Keratinocyte (primary cell): Measurements from ENCODE around the gene TUBB. TPM values are rescaled to one million over a fixed set of nuclear protein-coding genes. Genes with fewer than 3 reads are reported as not detected.
"Not testable (repeated sequence)": the region's sequence is repeated elsewhere in the genome, so short reads cannot be mapped to it uniquely, and the experiment has no call there.

Experiments used
- DNase-seq: peaks from one replicate; pipeline ENCODE4 v3.0.0-alpha.2; 2011; ENCODE audit warnings: low read depth, missing footprints, low spot score
- FAIRE-seq: peaks from 2 replicates; lab custom pipeline; 2011; peaks lifted over from hg19 to GRCh38; lab: Jason Lieb, UNC
- H2AFZ ChIP-seq: 2 replicates; pipeline ENCODE4 v1.6.0; 2012; ENCODE audit warnings: low read length, control low read depth, inconsistent platforms; ENCODE audit not compliant: control insufficient read depth
- H3K27ac ChIP-seq: 2 replicates; pipeline ENCODE4 v1.5.1; 2011; ENCODE audit warnings: low read length; ENCODE audit not compliant: control insufficient read depth, insufficient read depth
- H3K27me3 ChIP-seq: 3 replicates; pipeline ENCODE4 v1.6.0; 2011; ENCODE audit warnings: low read length; ENCODE audit not compliant: control insufficient read depth, insufficient read depth; ENCODE audit errors: extremely low read depth
- H3K36me3 ChIP-seq, 2 experiments: 2 replicates in 1 of 2; 3 replicates in 1 of 2; pipeline ENCODE4 v1.5.1; 2011; ENCODE audit warnings: low read length in 2 of 2, mild to moderate bottlenecking in 1 of 2; ENCODE audit not compliant: control insufficient read depth in 2 of 2, insufficient read depth in 2 of 2; ENCODE audit errors: extremely low read depth in 1 of 2
- H3K4me1 ChIP-seq: 3 replicates; pipeline ENCODE4 v1.5.1; 2011; ENCODE audit warnings: low read length; ENCODE audit not compliant: control insufficient read depth, insufficient read depth; ENCODE audit errors: extremely low read depth
- H3K4me2 ChIP-seq: 3 replicates; pipeline ENCODE4 v1.6.0; 2011; ENCODE audit warnings: low read depth, low read length; ENCODE audit not compliant: control insufficient read depth, insufficient read depth; ENCODE audit errors: extremely low read depth
- H3K4me3 ChIP-seq, 3 experiments: fragments of 200-600 bp in 1 of 3; sonication (generic) in 1 of 3; 2 replicates in 2 of 3; 3 replicates in 1 of 3; pipeline ENCODE4 v1.5.1; 2011 to 2016; ENCODE audit warnings: low read length in 3 of 3, mild to moderate bottlenecking in 3 of 3, control low read depth in 2 of 3, inconsistent platforms in 1 of 3, low read depth in 1 of 3, mixed read lengths in 1 of 3, mixed run types in 1 of 3, moderate library complexity in 1 of 3; ENCODE audit not compliant: control insufficient read depth in 2 of 3, insufficient read depth in 2 of 3; ENCODE audit errors: extremely low read depth in 1 of 3
- H3K79me2 ChIP-seq: 2 replicates; pipeline ENCODE4 v1.6.0; 2012; ENCODE audit warnings: low read length; ENCODE audit not compliant: control insufficient read depth, insufficient read depth
- H3K9ac ChIP-seq: 3 replicates; pipeline ENCODE4 v1.6.0; 2011; ENCODE audit warnings: low read length; ENCODE audit not compliant: control insufficient read depth, insufficient read depth; ENCODE audit errors: extremely low read depth
- H3K9me1 ChIP-seq: 3 replicates; pipeline ENCODE4 v1.6.0; 2011; ENCODE audit warnings: low read length; ENCODE audit not compliant: control insufficient read depth, insufficient read depth; ENCODE audit errors: extremely low read depth
- H3K9me3 ChIP-seq: 2 replicates; pipeline ENCODE4 v1.5.1; 2012; ENCODE audit warnings: low read depth, low read length; ENCODE audit not compliant: control insufficient read depth
- H4K20me1 ChIP-seq: 3 replicates; pipeline ENCODE4 v1.6.0; 2011; ENCODE audit warnings: low read length; ENCODE audit not compliant: control insufficient read depth, insufficient read depth; ENCODE audit errors: extremely low read depth
- EZH2 ChIP-seq: IDR thresholded peaks from one replicate; pipeline ENCODE4 v1.6.1; 2012; ENCODE audit warnings: inconsistent platforms, mild to moderate bottlenecking, low read length, moderate library complexity
- dilution Hi-C: fragments of 300-500 bp; cut with MboI; formaldehyde crosslinking; loops from one replicate; pipeline ENCODE4 v1.7.0; 2020; ENCODE audit warnings: low sequenced_read_pairs; ENCODE audit not compliant: extremely low pct_ligation_motif_present
- polyA plus RNA-seq, 5 experiments: library from polyadenylated mRNA; depleted of rRNA in 3 of 5; stranded (reverse) in 3 of 5; stranded (forward) in 1 of 5; unstranded in 1 of 5; fragments of >200 nt; gene quantifications; 1 replicate in 1 of 5; 2 replicates in 3 of 5; 3 replicates in 1 of 5; pipeline versions ENCODE4 v1.2.1 to v1.2.3, GENCODE V29; 2011 to 2012; ENCODE audit warnings: missing spikeins in 2 of 5, low read depth in 1 of 5, low replicate concordance in 1 of 5
- TF ChIP-seq, protein P1 (sequence below), 3 experiments: IDR thresholded peaks in 1 of 3; conservative IDR thresholded peaks in 1 of 3; optimal IDR thresholded peaks in 1 of 3; 2 replicates in 2 of 3; 3 replicates in 1 of 3; pipeline versions ENCODE3 to v1.5.1; 2011; ENCODE audit warnings: low read length in 3 of 3, mild to moderate bottlenecking in 3 of 3, moderate library complexity in 2 of 3, control low read depth in 1 of 3, inconsistent platforms in 1 of 3; ENCODE audit not compliant: insufficient read depth in 2 of 3; ENCODE audit errors: extremely low read depth in 1 of 3

Gene TUBB
- polyA plus RNA-seq, 1 donor (not counting 4 experiments of a cell fraction or from before 2014, with no cell fraction given) = 1,159 TPM

DNA sequence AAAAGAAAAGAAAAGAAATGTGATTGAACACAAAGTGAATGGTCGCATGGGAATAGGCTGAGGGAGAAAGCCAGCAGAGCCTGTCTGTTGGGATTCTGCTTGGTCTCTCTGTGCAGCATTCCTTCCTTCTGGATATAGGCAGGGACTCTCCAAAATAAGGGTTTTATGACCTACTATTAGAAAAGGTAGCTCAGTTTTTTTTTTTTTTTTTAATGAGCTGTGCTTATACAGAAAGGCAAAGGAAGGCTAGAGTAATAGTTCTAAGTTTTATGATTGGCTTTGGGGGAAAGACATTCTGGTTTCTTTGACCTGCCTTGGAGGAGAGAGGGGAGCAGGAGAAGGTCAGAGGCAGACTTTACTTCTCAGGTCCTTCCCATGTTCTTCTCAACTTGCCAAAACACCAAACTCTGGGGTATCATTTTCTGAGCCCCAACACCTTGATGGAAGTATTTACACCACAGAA is 43.0 kb downstream of the TUBB start:
- Histone ChIP-seq H4K20me1 (no peaks in the 10 kb centered on the region), H3K4me3 (no peak overlapping the region), H3K27ac (peak overlapping the region; percentile 86), H3K4me1 (peaks cover 55% of the 10 kb centered on the region), H3K9ac (no peak overlapping the region), H3K79me2 (no peaks in the 10 kb centered on the region), H3K27me3 (no peaks in the 10 kb centered on the region), H2AFZ (no peak overlapping the region), H3K36me3 (no peaks in the 10 kb centered on the region), H3K4me2 (no peak overlapping the region), H3K9me1 (no peaks in the 10 kb centered on the region), H3K9me3 (no peaks in the 10 kb centered on the region)
- DNase-seq = no peak
- TF ChIP-seq, protein P1, sequence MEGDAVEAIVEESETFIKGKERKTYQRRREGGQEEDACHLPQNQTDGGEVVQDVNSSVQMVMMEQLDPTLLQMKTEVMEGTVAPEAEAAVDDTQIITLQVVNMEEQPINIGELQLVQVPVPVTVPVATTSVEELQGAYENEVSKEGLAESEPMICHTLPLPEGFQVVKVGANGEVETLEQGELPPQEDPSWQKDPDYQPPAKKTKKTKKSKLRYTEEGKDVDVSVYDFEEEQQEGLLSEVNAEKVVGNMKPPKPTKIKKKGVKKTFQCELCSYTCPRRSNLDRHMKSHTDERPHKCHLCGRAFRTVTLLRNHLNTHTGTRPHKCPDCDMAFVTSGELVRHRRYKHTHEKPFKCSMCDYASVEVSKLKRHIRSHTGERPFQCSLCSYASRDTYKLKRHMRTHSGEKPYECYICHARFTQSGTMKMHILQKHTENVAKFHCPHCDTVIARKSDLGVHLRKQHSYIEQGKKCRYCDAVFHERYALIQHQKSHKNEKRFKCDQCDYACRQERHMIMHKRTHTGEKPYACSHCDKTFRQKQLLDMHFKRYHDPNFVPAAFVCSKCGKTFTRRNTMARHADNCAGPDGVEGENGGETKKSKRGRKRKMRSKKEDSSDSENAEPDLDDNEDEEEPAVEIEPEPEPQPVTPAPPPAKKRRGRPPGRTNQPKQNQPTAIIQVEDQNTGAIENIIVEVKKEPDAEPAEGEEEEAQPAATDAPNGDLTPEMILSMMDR (optimal IDR thresholded peaks at IDR 0.05 in 1 of 3, IDR thresholded peaks at IDR 0.05 in 1 of 3, conservative IDR thresholded peaks at IDR 0.05 in 1 of 3; ENCODE audit: extremely low read depth in 1 of 3, insufficient read depth in 2 of 3, low read length in 3 of 3) = no peak
- no peak for TF ChIP-seq EZH2
- dilution Hi-C loops = no loop called here
- FAIRE-seq = no peak

GRCh38 chr6:30763618-30764489 is 43.7 kb downstream of the TUBB start:
- Histone ChIP-seq H3K9me1 (no peaks in the 10 kb centered on the region), H3K9me3 (no peaks in the 10 kb centered on the region), H3K27me3 (no peaks in the 10 kb centered on the region), H3K9ac (peak overlapping the region; percentile 50), H4K20me1 (no peaks in the 10 kb centered on the region), H3K4me2 (peak overlapping the region; percentile 31), H3K4me1 (peaks cover 59% of the 10 kb centered on the region), H3K27ac (peak overlapping the region; percentile 86), H3K4me3 (no peak overlapping the region), H3K79me2 (no peaks in the 10 kb centered on the region), H3K36me3 (no peaks in the 10 kb centered on the region), H2AFZ (peak overlapping the region; percentile 59)
- FAIRE-seq (no peak), DNase-seq (no peak)
- TF ChIP-seq EZH2 = no peak
- TF ChIP-seq, protein P1 (optimal IDR thresholded peaks at IDR 0.05 in 1 of 3, IDR thresholded peaks at IDR 0.05 in 1 of 3, conservative IDR thresholded peaks at IDR 0.05 in 1 of 3; ENCODE audit: extremely low read depth in 1 of 3, insufficient read depth in 2 of 3, low read length in 3 of 3) = peak in 1 of 3 experiments; percentile 20
- dilution Hi-C loops = no loop called here

GRCh38 chr6:30764490-30765043 is 44.4 kb downstream of the TUBB start:
- Histone ChIP-seq H3K4me1 (peaks cover 59% of the 10 kb centered on the region), H2AFZ (peak overlapping the region; percentile 59), H3K27ac (peak overlapping the region; percentile 86), H3K9ac (peak overlapping the region; percentile 50), H3K4me2 (peak overlapping the region; percentile 31)
- H3K4me3 ChIP-seq, FAIRE-seq, H4K20me1 ChIP-seq, DNase-seq, H3K9me1 ChIP-seq, dilution Hi-C loops, H3K79me2 ChIP-seq, H3K27me3 ChIP-seq, H3K9me3 ChIP-seq, H3K36me3 ChIP-seq: not testable (repeated sequence)
